MM.1S (cell line): Measurements from ENCODE around the gene TMEM25.

Source experiments
- DNase-seq: peaks from one replicate; pipeline ENCODE4 v3.0.0-alpha.2; 2015
- H2AFZ ChIP-seq: fragments of 300-600 bp; sonication (generic); 2 replicates; pipeline ENCODE4 v1.6.0; 2016; ENCODE audit warnings: antibody characterized with exemption, low read length
- H3F3A ChIP-seq: fragments of 300-600 bp; sonication (generic); 2 replicates; pipeline ENCODE4 v1.6.1; 2016; ENCODE audit warnings: mild to moderate bottlenecking, antibody characterized with exemption, low read length, moderate library complexity, mixed read lengths; ENCODE audit not compliant: insufficient read depth
- H3K27ac ChIP-seq: fragments of 300-600 bp; sonication (generic); 2 replicates; pipeline ENCODE4 v1.5.1; 2016; ENCODE audit warnings: mild to moderate bottlenecking, low read length
- H3K27me3 ChIP-seq: fragments of 300-600 bp; sonication (generic); replicated peaks from 2 replicates; pipeline ENCODE4 v1.6.0; 2016; ENCODE audit warnings: low read length; ENCODE audit not compliant: insufficient read depth
- H3K36me3 ChIP-seq: fragments of 300-600 bp; sonication (generic); replicated peaks from 2 replicates; pipeline ENCODE4 v1.6.1; 2016; ENCODE audit warnings: mild to moderate bottlenecking, low read length, mixed read lengths; ENCODE audit not compliant: insufficient read depth
- H3K4me1 ChIP-seq: fragments of 300-600 bp; sonication (generic); 2 replicates; pipeline ENCODE4 v1.6.1; 2016; ENCODE audit warnings: low read length, mixed read lengths
- H3K4me2 ChIP-seq: fragments of 300-600 bp; sonication (generic); 2 replicates; pipeline ENCODE4 v1.6.0; 2016; ENCODE audit warnings: low read depth, low read length
- H3K4me3 ChIP-seq: fragments of 300-600 bp; sonication (generic); 2 replicates; pipeline ENCODE4 v1.5.1; 2016; ENCODE audit warnings: low read length, mixed read lengths
- H3K79me2 ChIP-seq: fragments of 300-600 bp; sonication (generic); 2 replicates; pipeline ENCODE4 v1.6.1; 2016; ENCODE audit warnings: mixed run types, low read length, mixed read lengths
- H3K9ac ChIP-seq: fragments of 300-600 bp; sonication (generic); 2 replicates; pipeline ENCODE4 v1.6.1; 2016; ENCODE audit warnings: low read length, mixed read lengths
- H3K9me2 ChIP-seq: fragments of 300-600 bp; sonication (generic); replicated peaks from 2 replicates; pipeline ENCODE4 v1.6.1; 2016; ENCODE audit warnings: mild to moderate bottlenecking, low read length, mixed read lengths; ENCODE audit not compliant: insufficient read depth
- H3K9me3 ChIP-seq: fragments of 300-600 bp; sonication (generic); replicated peaks from 2 replicates; pipeline ENCODE4 v1.6.1; 2016; ENCODE audit warnings: mild to moderate bottlenecking, low read length, mixed read lengths; ENCODE audit not compliant: insufficient read depth
- H4K20me1 ChIP-seq: fragments of 300-600 bp; sonication (generic); 2 replicates; pipeline ENCODE4 v1.6.1; 2016; ENCODE audit warnings: mild to moderate bottlenecking, low read length, moderate library complexity, mixed read lengths; ENCODE audit not compliant: insufficient read depth
- EZH2 ChIP-seq: fragments of 300-600 bp; sonication (generic); optimal IDR thresholded peaks from 2 replicates; pipeline ENCODE3; 2017; ENCODE audit warnings: low read depth, mild to moderate bottlenecking, antibody characterized with exemption, low read length, mixed read lengths
- EZH2phosphoT487 ChIP-seq: fragments of 300-600 bp; sonication (generic); IDR thresholded peaks from 2 replicates; pipeline ENCODE4 v1.6.1; 2018; ENCODE audit warnings: antibody characterized with exemption, low read length
- TF ChIP-seq, protein P1 (sequence below): fragments of 300-600 bp; sonication (generic); IDR thresholded peaks from 2 replicates; pipeline ENCODE4 v1.5.1; 2016; ENCODE audit warnings: antibody characterized with exemption, low read length, mixed read lengths

Gene TMEM25

DNA sequence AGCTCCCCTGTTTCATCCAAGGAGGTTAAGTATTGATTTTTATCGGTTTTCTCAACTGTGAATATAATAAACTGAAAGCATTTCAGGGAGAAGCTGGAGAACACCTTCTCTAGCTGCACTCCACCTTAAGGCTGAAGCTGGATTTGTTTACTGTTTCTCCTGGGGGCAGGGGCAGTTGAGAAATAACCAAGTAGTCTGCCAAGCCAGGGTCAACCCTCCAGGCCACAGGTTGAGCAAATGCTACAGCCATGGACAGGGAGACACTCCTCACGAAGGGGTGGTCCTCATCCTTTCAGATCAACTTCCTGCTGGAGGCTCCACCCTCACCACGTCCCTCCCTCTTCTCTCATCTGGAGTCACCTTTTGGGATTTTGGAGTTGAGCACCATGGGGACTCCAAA lies 3.9 kb upstream of the TMEM25 start, which contains the start of gene TTC36:
TTC36 (plus strand) TSS at position 366 of the 400 bp plus-strand sequence; CDS start at position 387, 21 bp downstream.
- Histone ChIP-seq H3K4me2 (no peak within 1 kb of the TSS), H3F3A (no peaks in the 10 kb centered on the region), H3K79me2 (no peaks in the 10 kb centered on the region), H3K9me2 (no peaks in the 10 kb centered on the region), H3K4me3 (no peak within 1 kb of the TSS), H3K27me3 (peaks cover 23% of the 10 kb centered on the region; the same call in 1 of the 2 replicates), H2AFZ (no peak within 1 kb of the TSS), H3K9me3 (no peaks in the 10 kb centered on the region), H3K4me1 (peaks cover 3% of the 10 kb centered on the region; the same call in 1 of the 2 replicates), H3K9ac (no peak within 1 kb of the TSS), H4K20me1 (no peaks in the 10 kb centered on the region), H3K27ac (no peak within 1 kb of the TSS), H3K36me3 (peaks cover 5% of the 10 kb centered on the region; the same call in 1 of the 2 replicates)
- TF ChIP-seq EZH2 (no peak), EZH2phosphoT487 (no peak)
- TF ChIP-seq, protein P1, sequence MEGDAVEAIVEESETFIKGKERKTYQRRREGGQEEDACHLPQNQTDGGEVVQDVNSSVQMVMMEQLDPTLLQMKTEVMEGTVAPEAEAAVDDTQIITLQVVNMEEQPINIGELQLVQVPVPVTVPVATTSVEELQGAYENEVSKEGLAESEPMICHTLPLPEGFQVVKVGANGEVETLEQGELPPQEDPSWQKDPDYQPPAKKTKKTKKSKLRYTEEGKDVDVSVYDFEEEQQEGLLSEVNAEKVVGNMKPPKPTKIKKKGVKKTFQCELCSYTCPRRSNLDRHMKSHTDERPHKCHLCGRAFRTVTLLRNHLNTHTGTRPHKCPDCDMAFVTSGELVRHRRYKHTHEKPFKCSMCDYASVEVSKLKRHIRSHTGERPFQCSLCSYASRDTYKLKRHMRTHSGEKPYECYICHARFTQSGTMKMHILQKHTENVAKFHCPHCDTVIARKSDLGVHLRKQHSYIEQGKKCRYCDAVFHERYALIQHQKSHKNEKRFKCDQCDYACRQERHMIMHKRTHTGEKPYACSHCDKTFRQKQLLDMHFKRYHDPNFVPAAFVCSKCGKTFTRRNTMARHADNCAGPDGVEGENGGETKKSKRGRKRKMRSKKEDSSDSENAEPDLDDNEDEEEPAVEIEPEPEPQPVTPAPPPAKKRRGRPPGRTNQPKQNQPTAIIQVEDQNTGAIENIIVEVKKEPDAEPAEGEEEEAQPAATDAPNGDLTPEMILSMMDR: no peak
- DNase-seq: no peak

DNA sequence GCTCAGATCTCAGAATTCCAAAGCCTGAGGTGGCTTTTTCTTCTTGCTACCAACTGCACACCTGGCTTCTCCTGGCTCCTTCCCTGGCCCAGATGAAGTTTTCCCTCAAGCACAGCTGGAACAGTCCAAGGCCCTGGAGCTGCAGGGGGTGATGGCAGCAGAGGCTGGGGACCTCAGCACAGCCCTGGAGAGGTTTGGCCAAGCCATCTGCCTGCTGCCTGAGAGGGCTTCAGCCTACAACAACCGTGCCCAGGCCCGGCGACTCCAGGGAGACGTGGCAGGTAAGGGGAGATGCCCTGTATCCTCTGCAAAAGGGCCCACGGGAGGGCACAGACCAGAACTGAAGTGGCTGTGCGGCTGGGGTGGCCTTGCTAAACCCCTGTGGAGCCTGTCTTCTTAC lies 2.5 kb upstream of the TMEM25 start:
- H3K4me3 ChIP-seq: no peak overlapping the region
- no peaks in the 10 kb centered on the region; the same call in 1 of the 2 replicates for H3K36me3 ChIP-seq
- peaks cover 3% of the 10 kb centered on the region; the same call in 1 of the 2 replicates for H3K4me1 ChIP-seq
- H3K27ac ChIP-seq: no peak overlapping the region
- H3F3A ChIP-seq: no peaks in the 10 kb centered on the region
- H3K79me2 ChIP-seq: no peaks in the 10 kb centered on the region
- H3K9ac ChIP-seq: no peak overlapping the region
- H3K4me2 ChIP-seq: no peak overlapping the region
- H3K9me3 ChIP-seq: no peaks in the 10 kb centered on the region
- no peaks in the 10 kb centered on the region for H3K9me2 ChIP-seq
- no peak overlapping the region for H2AFZ ChIP-seq
- no peak for TF ChIP-seq EZH2
- TF ChIP-seq EZH2phosphoT487: no peak
- TF ChIP-seq, protein P1: no peak
- peaks cover 23% of the 10 kb centered on the region; the same call in 1 of the 2 replicates for H3K27me3 ChIP-seq
- no peaks in the 10 kb centered on the region for H4K20me1 ChIP-seq
- DNase-seq: no peak

DNA sequence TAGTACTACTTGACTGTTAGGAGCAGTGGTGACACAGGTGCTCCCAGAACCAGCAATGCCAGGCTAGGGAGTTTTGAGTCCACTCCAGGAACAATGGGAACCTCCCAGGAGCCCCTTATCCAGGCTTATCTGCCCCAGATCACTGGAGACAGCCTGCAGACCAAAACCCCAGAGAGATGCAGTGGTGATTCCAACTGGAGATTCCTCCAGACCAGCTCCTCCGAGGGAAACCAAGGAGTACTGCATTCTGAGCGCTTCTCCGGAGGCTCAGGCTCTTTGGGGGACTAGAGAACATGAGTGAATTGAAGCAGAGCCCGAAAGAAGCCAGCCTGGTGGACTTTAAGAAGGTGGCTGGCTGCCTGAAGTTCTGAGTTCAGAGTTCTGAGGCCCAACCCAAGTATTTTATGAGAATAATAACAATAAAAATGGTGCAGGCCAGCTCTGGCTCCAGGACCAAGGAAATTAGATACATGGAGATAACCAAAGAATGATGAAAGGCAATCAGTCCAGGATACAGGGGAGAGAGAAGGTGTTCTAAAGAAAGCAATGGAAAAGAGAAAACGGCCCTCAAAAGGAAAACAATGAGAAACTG lies 1.3 kb upstream of the TMEM25 start:
- Histone ChIP-seq H4K20me1 (no peaks in the 10 kb centered on the region), H3F3A (no peaks in the 10 kb centered on the region), H3K9me2 (no peaks in the 10 kb centered on the region), H3K36me3 (no peaks in the 10 kb centered on the region), H3K4me1 (peaks cover 3% of the 10 kb centered on the region; the same call in 1 of the 2 replicates), H3K79me2 (no peaks in the 10 kb centered on the region), H3K27me3 (peaks cover 23% of the 10 kb centered on the region; the same call in 1 of the 2 replicates), H3K9me3 (no peaks in the 10 kb centered on the region), H2AFZ (no peak overlapping the region), H3K4me2 (peak overlapping the region; percentile 81; the same call in 1 of the 2 replicates), H3K27ac (no peak overlapping the region), H3K4me3 (no peak overlapping the region), H3K9ac (no peak overlapping the region)
- DNase-seq: no peak
- TF ChIP-seq EZH2: no peak
- no peak for TF ChIP-seq EZH2phosphoT487
- TF ChIP-seq, protein P1: no peak
